K562 (cell line): ENCODE results near the gene TSHR. TPM values are rescaled to one million over a fixed set of nuclear protein-coding genes. Genes with fewer than 3 reads are reported as not detected.
A peak's percentile ranks its signal among the peaks of the same experiment; 100 is the strongest.

ENCODE experiments used
- ATAC-seq: fragments of 200-7000 bp; cut with Tn5 transposase; 3 replicates; pipeline ENCODE4 v1.9.1; 2020; ENCODE audit warnings: moderate library complexity
- BruUV-seq: library from RNA; stranded (reverse); fragments of 400-500 nt; replicated peaks from 2 replicates; lab custom pipeline; 2021; lab: Mats Ljungman, UMichigan
- CTCF ChIA-PET: fragments of 300-600 bp; formaldehyde crosslinking; extraction: SDS; loops from one replicate; lab custom pipeline; 2021; ENCODE audit warnings: low intra/inter-chr PET ratio; lab: Yijun Ruan, JAX
- POLR2A ChIA-PET: fragments of 300-600, 350-650 bp; sonication (Branson Sonifier 250); formaldehyde crosslinking; extraction: SDS; loops from one replicate; lab custom pipeline; 2021; ENCODE audit warnings: antibody characterized with exemption, inconsistent platforms; lab: Yijun Ruan, JAX
- DNase-seq, 4 experiments: peaks; one replicate each; pipeline versions ENCODE4 v3.0.0 to v3.0.0-alpha.2; 2011 to 2018; ENCODE audit warnings: low spot score in 3 of 4, mixed read lengths in 3 of 4; ENCODE audit errors: extremely low read depth in 1 of 4
- FAIRE-seq: peaks from 2 replicates; lab custom pipeline; 2011; peaks lifted over from hg19 to GRCh38; lab: Jason Lieb, UNC
- H2AFZ ChIP-seq: 2 replicates; pipeline ENCODE4 v1.6.0; 2011; ENCODE audit warnings: low read depth, low read length, control low read depth, inconsistent platforms
- H3K27ac ChIP-seq: fragments of 200-600 bp; 3 replicates; pipeline ENCODE4 v1.8.0; 2011; ENCODE audit warnings: low read depth, mild to moderate bottlenecking, control low read depth, inconsistent platforms, low read length, moderate library complexity, mixed read lengths; ENCODE audit errors: extremely low read depth
- H3K27me3 ChIP-seq, 2 experiments: fragments of 300-600 bp in 1 of 2; 2 replicates in 1 of 2; 3 replicates in 1 of 2; pipeline versions ENCODE4 v1.6.0 to v1.8.0; 2011; ENCODE audit warnings: inconsistent platforms in 2 of 2, low read length in 2 of 2, mild to moderate bottlenecking in 1 of 2, mixed read lengths in 1 of 2, moderate library complexity in 1 of 2; ENCODE audit not compliant: control insufficient read depth in 2 of 2, insufficient read depth in 2 of 2
- H3K36me3 ChIP-seq: fragments of 300-600 bp; 3 replicates; pipeline ENCODE4 v1.8.0; 2011; ENCODE audit warnings: mild to moderate bottlenecking, low read length, inconsistent platforms; ENCODE audit not compliant: control insufficient read depth, insufficient read depth
- H3K4me1 ChIP-seq, 2 experiments: fragments of 200-600 bp in 1 of 2; replicated peaks in 1 of 2; 2 replicates in 1 of 2; 3 replicates in 1 of 2; pipeline versions ENCODE4 v1.5.1 to v1.8.0; 2011; ENCODE audit warnings: inconsistent platforms in 2 of 2, low read length in 2 of 2, mild to moderate bottlenecking in 1 of 2, mixed read lengths in 1 of 2, moderate library complexity in 1 of 2; ENCODE audit not compliant: control insufficient read depth in 2 of 2, insufficient read depth in 2 of 2
- H3K4me2 ChIP-seq: 2 replicates; pipeline ENCODE4 v1.6.1; 2011; ENCODE audit warnings: low read length, control low read depth, inconsistent platforms, mixed read lengths; ENCODE audit not compliant: insufficient read depth
- H3K4me3 ChIP-seq: fragments of 200-600 bp; sonication (generic), shearing (Covaris generic); 2 replicates; pipeline ENCODE4 v1.5.1; 2016; ENCODE audit warnings: control low read depth, inconsistent platforms
- H3K79me2 ChIP-seq: fragments of 200-600 bp; 3 replicates; pipeline ENCODE4 v1.8.0; 2011; ENCODE audit warnings: low read length, inconsistent platforms; ENCODE audit not compliant: control insufficient read depth, insufficient read depth
- H3K9ac ChIP-seq, 2 experiments: 2 replicates each; pipeline versions ENCODE4 v1.6.0 to v1.6.1; 2011; ENCODE audit warnings: low read depth in 2 of 2, low read length in 2 of 2, control low read depth in 1 of 2, inconsistent platforms in 1 of 2, mild to moderate bottlenecking in 1 of 2, mixed read lengths in 1 of 2; ENCODE audit not compliant: insufficient read depth in 1 of 2
- H3K9me1 ChIP-seq: one replicate; pipeline ENCODE4 v1.6.0; 2011; ENCODE audit warnings: inconsistent platforms, mild to moderate bottlenecking, low read length, moderate library complexity; ENCODE audit not compliant: control insufficient read depth, insufficient read depth
- H3K9me3 ChIP-seq: replicated peaks from 2 replicates; pipeline ENCODE4 v1.5.1; 2011; ENCODE audit warnings: low read depth, low read length, inconsistent platforms; ENCODE audit not compliant: control insufficient read depth, insufficient read depth
- H4K20me1 ChIP-seq: replicated peaks from 2 replicates; pipeline ENCODE4 v1.6.1; 2011; ENCODE audit warnings: low read length, inconsistent platforms, mixed read lengths; ENCODE audit not compliant: control insufficient read depth, insufficient read depth
- C11orf30 ChIP-seq: fragments of 450-650 bp; IDR thresholded peaks from 2 replicates; pipeline ENCODE4 v1.6.1; 2016; ENCODE audit warnings: low read depth, mild to moderate bottlenecking
- GTF3C2 ChIP-seq: IDR thresholded peaks from 3 replicates; pipeline ENCODE4 v1.6.1; 2011; ENCODE audit warnings: borderline replicate concordance, mild to moderate bottlenecking, moderate library complexity; ENCODE audit not compliant: insufficient read length; ENCODE audit errors: extremely low read depth
- MAFF ChIP-seq: IDR thresholded peaks from 2 replicates; pipeline ENCODE4 v1.6.1; 2012; ENCODE audit warnings: low read length, improper control_type of control experiment
- MAFG ChIP-seq: fragments of 450-650 bp; conservative IDR thresholded peaks from 2 replicates; pipeline ENCODE4 v1.6.1; 2016; ENCODE audit warnings: missing genetic modification characterization, missing compliant biosample characterization
- MAFK ChIP-seq: IDR thresholded peaks from 2 replicates; pipeline ENCODE4 v1.6.1; 2011; ENCODE audit warnings: low read length, improper control_type of control experiment
- MCM5 ChIP-seq: fragments of 450-650 bp; IDR thresholded peaks from 2 replicates; pipeline ENCODE4 v1.6.1; 2016; ENCODE audit warnings: low read depth
- SNRNP70 ChIP-seq: fragments of 200-400 bp; formaldehyde crosslinking; optimal IDR thresholded peaks from 2 replicates; pipeline ENCODE3; 2017; ENCODE audit warnings: low read depth, low read length
- ZBTB11 ChIP-seq, 3 experiments: fragments of 200-800 bp in 1 of 3; fragments of 250-450 bp in 1 of 3; fragments of 450-650 bp in 1 of 3; sonication (Bioruptor Pico) in 1 of 3; sonication (Bioruptor generic) in 1 of 3; formaldehyde crosslinking in 1 of 3; IDR thresholded peaks; 2 replicates each; pipeline versions ENCODE4 v1.6.1 to v1.8.0; 2016 to 2022; ENCODE audit warnings: mild to moderate bottlenecking in 2 of 3, missing genetic modification characterization in 2 of 3, missing compliant biosample characterization in 1 of 3, moderate library complexity in 1 of 3
- ZNF316 ChIP-seq: fragments of 450-650 bp; IDR thresholded peaks from 2 replicates; pipeline ENCODE4 v1.6.1; 2016
- WGBS: fragments of 100-300 bp; shearing (Covaris generic); methylation state at CpG from one replicate; pipeline ENCODE4 v1.1.6; 2016; ENCODE audit warnings: low coverage, mixed read lengths; ENCODE audit not compliant: insufficient coverage; ENCODE audit errors: missing lambda C conversion rate; 5-methylcytosine and 5-hydroxymethylcytosine counted together
- in situ Hi-C: fragments of 300-500 bp; cut with MboI; formaldehyde crosslinking; loops from 4 replicates; pipeline ENCODE4 v1.15.0; 2018; ENCODE audit warnings: inconsistent platforms, mixed read lengths
- intact Hi-C: fragments of 100-400 bp; cut with micrococcal nuclease; formaldehyde crosslinking; loops from 2 replicates; pipeline ENCODE4 v1.14.2; 2022
- polyA plus RNA-seq, 8 experiments: library from polyadenylated mRNA; depleted of rRNA in 4 of 8; stranded (reverse) in 5 of 8; unstranded in 3 of 8; fragments of >200 nt; fragmentation: Nextera tagmentation in 2 of 8; fragmentation: Illumina TruSeq in 1 of 8; extraction: Ambion mirVana in 2 of 8; extraction: Trizol in 1 of 8; gene quantifications; 2 replicates each; pipeline versions ENCODE4 v1.2.1 to v1.2.3, GENCODE V29; 2011 to 2014; ENCODE audit warnings: inconsistent platforms in 1 of 8, missing spikeins in 1 of 8
- total RNA-seq, 7 experiments: library from RNA; depleted of rRNA in 6 of 7; stranded (reverse); fragments of >200 nt in 6 of 7; fragmentation: Illumina TruSeq in 2 of 7; extraction: Trizol in 2 of 7; gene quantifications; 2 replicates each; pipeline versions ENCODE4 v1.2.1 to v1.2.3, GENCODE V29; 2011 to 2021; ENCODE audit warnings: low replicate concordance in 1 of 7

TSHR gene
- total and polyA plus RNA-seq, 9 of the 15 experiments (the other 6 are each of a cell fraction or from before 2014, with no cell fraction given): 0.01 to 0.10 TPM; not detected in 7

GRCh38 chr14:81087230-81087629 lies 131.8 kb downstream of the TSHR start:
- Histone ChIP-seq H4K20me1 (no peaks in the 10 kb centered on the region), H3K4me1 (no peaks in the 10 kb centered on the region; a peak in 1 of 5 replicates), H3K9me3 (no peaks in the 10 kb centered on the region), H3K27ac (no peak overlapping the region), H3K27me3 (no peaks in the 10 kb centered on the region), H3K9me1 (no peaks in the 10 kb centered on the region), H3K4me3 (no peak overlapping the region), H3K4me2 (no peak overlapping the region), H3K9ac (no peak overlapping the region), H3K79me2 (no peaks in the 10 kb centered on the region), H2AFZ (no peak overlapping the region), H3K36me3 (no peaks in the 10 kb centered on the region)
- no peak for ATAC-seq
- WGBS: 3% methylated on average over 3 of the region's 3 CpGs
- ChIA-PET POLR2A (no interaction called here), CTCF (no interaction called here)
- no peak for FAIRE-seq
- DNase-seq: no peak
- in situ Hi-C loops: no loop called here
- TF ChIP-seq MAFF (peak; percentile 55; the same call in 1 of the 2 replicates), C11orf30 (peak; percentile 51), GTF3C2 (no peak), ZBTB11 (CRISPR knock-in tag; IDR thresholded peaks at IDR 0.05) (no peak), MCM5 (no peak), ZNF316 (peak; percentile 67), MAFG (tag) (0 out of 2 replicates have a peak, but pooled peaks have one; percentile 30), SNRNP70 (no peak), MAFK (peak; percentile 56)
- no TSS peak for BruUV-seq
- intact Hi-C loops: no loop called here
